Lung (tissue), 12 donors: ENCODE measurements around the gene FBXW12. TPM values are rescaled to one million over a fixed set of nuclear protein-coding genes. Genes with fewer than 3 reads are reported as not detected.

ENCODE experiments used
- ATAC-seq: fragments of 200-7000 bp; cut with Tn5 transposase; one replicate; pipeline ENCODE4 v1.9.1; 2020; ENCODE audit warnings: moderate number of reproducible peaks; ENCODE audit not compliant: insufficient read depth, low FRiP score
- DNase-seq, 3 donors: peaks; one replicate each; pipeline ENCODE4 v3.0.0-alpha.2; 2013 to 2017
- H3K27ac ChIP-seq, 2 donors: one replicate each; pipeline ENCODE4 v1.5.1; 2013; ENCODE audit warnings: mild to moderate bottlenecking in 2 of 2, moderate library complexity in 2 of 2, control low read depth in 1 of 2, inconsistent platforms in 1 of 2, low read depth in 1 of 2, low read length in 1 of 2
- H3K27me3 ChIP-seq, 3 donors: one replicate each; pipeline ENCODE4 v1.5.1; 2013; ENCODE audit warnings: low read length in 2 of 3; ENCODE audit not compliant: control insufficient read depth in 3 of 3, insufficient read depth in 3 of 3
- H3K36me3 ChIP-seq, 4 donors: one replicate each; pipeline ENCODE4 v1.5.1; 2013; ENCODE audit warnings: low read length in 4 of 4, mild to moderate bottlenecking in 1 of 4, moderate library complexity in 1 of 4; ENCODE audit not compliant: control insufficient read depth in 4 of 4, insufficient read depth in 4 of 4
- H3K4me1 ChIP-seq, 5 donors: one replicate each; pipeline ENCODE4 v1.5.1; 2013; ENCODE audit warnings: low read length in 5 of 5, mild to moderate bottlenecking in 2 of 5, moderate library complexity in 1 of 5; ENCODE audit not compliant: control insufficient read depth in 5 of 5, insufficient read depth in 5 of 5
- H3K4me3 ChIP-seq: one replicate; pipeline ENCODE4 v1.5.1; 2013; ENCODE audit warnings: mild to moderate bottlenecking, control low read depth, moderate library complexity
- H3K9ac ChIP-seq, 2 donors: one replicate each; pipeline ENCODE4 v1.5.1; 2013; ENCODE audit warnings: low read length in 2 of 2, control low read depth in 1 of 2; ENCODE audit not compliant: insufficient read depth in 1 of 2
- H3K9me3 ChIP-seq, 4 donors: one replicate each; pipeline ENCODE4 v1.5.1; 2013; ENCODE audit warnings: low read length in 3 of 4, mild to moderate bottlenecking in 1 of 4, moderate library complexity in 1 of 4; ENCODE audit not compliant: control insufficient read depth in 4 of 4, insufficient read depth in 3 of 4
- CTCF ChIP-seq: IDR thresholded peaks from 2 replicates; pipeline ENCODE4 v1.5.1; 2012; ENCODE audit warnings: mild to moderate bottlenecking; ENCODE audit errors: control extremely low read depth, extremely low read depth
- WGBS, 2 donors: extraction: QIAGEN DNeasy Blood & Tissue Kit; methylation state at CpG; one replicate each; pipeline ENCODE4 v1.1.7; 2013; 5-methylcytosine and 5-hydroxymethylcytosine counted together
- polyA plus RNA-seq, 2 donors: library from polyadenylated mRNA; stranded (reverse); fragments of 200-250 nt; gene quantifications; one replicate each; pipeline ENCODE4 v1.2.1, GENCODE V29; 2013
- total RNA-seq, 2 donors: library from RNA; depleted of rRNA in 1 of 2; stranded (reverse); fragments of >200 nt in 1 of 2; gene quantifications; one replicate each; pipeline ENCODE4 v1.2.1, GENCODE V29; 2014 to 2021
- donor health status: control.
- donor health status: control.
- donor health status: Bipolar disorder and iron deficiency.
- donor health status: healthy.
- donor health status: DM: yes; HTN: yes; CAD: no.

Gene FBXW12
- total and polyA plus RNA-seq, 4 donors = not detected

GRCh38 chr3:48397767-48398681 lies 26.0 kb downstream of the FBXW12 start:
- H3K27ac ChIP-seq = no peak overlapping the region
- no peak for DNase-seq
- no peaks in the 10 kb centered on the region for H3K27me3 ChIP-seq
- no peak overlapping the region for H3K9ac ChIP-seq
- no peak for ATAC-seq
- WGBS, 2 donors = 67 to 71% methylated on average over 9 of the region's 9 CpGs
- H3K36me3 ChIP-seq = no peaks in the 10 kb centered on the region
- no peak for TF ChIP-seq CTCF
- no peaks in the 10 kb centered on the region for H3K4me1 ChIP-seq
- no peak overlapping the region for H3K4me3 ChIP-seq
- H3K9me3 ChIP-seq = no peaks in the 10 kb centered on the region

- ATAC-seq (no peak), DNase-seq (no peak)
- no peak overlapping the region for H3K4me3 ChIP-seq
- no peak overlapping the region for H3K27ac ChIP-seq
- no peaks in the 10 kb centered on the region for H3K4me1 ChIP-seq
- no peaks in the 10 kb centered on the region for H3K27me3 ChIP-seq
- no peak overlapping the region for H3K9ac ChIP-seq
- no peak for TF ChIP-seq CTCF
- WGBS, 2 donors = 51 to 79% methylated on average over 11 of the region's 11 CpGs
- H3K9me3 ChIP-seq = no peaks in the 10 kb centered on the region
- peaks cover 0 to 3% (median 0%) of the 10 kb centered on the region in 4 donors for H3K36me3 ChIP-seq
Observed at GRCh38 chr3:48398701-48399386, 26.8 kb downstream of the FBXW12 start.

- H3K9ac ChIP-seq = no peak overlapping the region
- H3K27me3 ChIP-seq = no peaks in the 10 kb centered on the region
- no peak overlapping the region for H3K27ac ChIP-seq
- TF ChIP-seq CTCF = no peak
- DNase-seq (no peak), ATAC-seq (no peak)
- H3K9me3 ChIP-seq = no peaks in the 10 kb centered on the region
- no peak overlapping the region for H3K4me3 ChIP-seq
- WGBS, 2 donors = 43 to 65% methylated on average over 4 of the region's 4 CpGs
- no peaks in the 10 kb centered on the region for H3K4me1 ChIP-seq
- H3K36me3 ChIP-seq = peaks cover 0 to 7% (median 1%) of the 10 kb centered on the region in 4 donors
Observed at GRCh38 chr3:48399387-48400172, 27.6 kb downstream of the FBXW12 start.
